GM21825 (cell line): Measurements from ENCODE around the gene RPS6KA2.
"Not testable (repeated sequence)": the region's sequence is repeated elsewhere in the genome, so short reads cannot be mapped to it uniquely, and the experiment has no call there.

Source experiments
- ATAC-seq: cut with Tn5 transposase; IDR thresholded peaks from one replicate; pipeline ENCODE4 v1.9.1; 2021; ENCODE audit warnings: mild to moderate bottlenecking, moderate library complexity; ENCODE audit not compliant: unreplicated experiment

Gene RPS6KA2

GRCh38 chr6:166558156-166559005 lies 68.7 kb downstream of the RPS6KA2 start:
- no peak for ATAC-seq

DNA sequence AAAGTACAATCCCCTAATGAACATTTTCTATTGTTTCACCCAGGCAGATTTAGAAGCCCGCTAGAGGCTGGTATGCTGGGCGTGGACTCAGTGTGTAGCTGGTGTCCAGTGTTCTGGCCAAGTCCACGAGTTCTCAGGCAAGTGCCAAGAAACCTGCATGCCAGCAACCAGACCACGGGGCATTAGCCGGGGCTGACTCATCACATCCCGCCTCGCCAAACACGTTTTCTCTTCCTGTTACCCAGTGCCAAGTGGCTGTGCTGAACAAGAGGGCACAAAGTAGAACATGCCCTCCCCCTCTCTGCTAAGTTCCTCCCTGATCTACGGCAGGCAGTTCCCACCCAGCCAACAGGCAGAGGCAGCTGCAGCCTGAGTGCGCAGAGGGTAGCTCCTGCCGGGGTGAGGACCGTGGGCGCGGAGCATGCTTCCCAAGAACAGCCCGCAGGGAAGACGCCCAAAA lies 70.2 kb downstream of the RPS6KA2 start:
- ATAC-seq = no peak

- no peak for ATAC-seq
Observed at GRCh38 chr6:166556336-166556735, 70.7 kb downstream of the RPS6KA2 start.

DNA sequence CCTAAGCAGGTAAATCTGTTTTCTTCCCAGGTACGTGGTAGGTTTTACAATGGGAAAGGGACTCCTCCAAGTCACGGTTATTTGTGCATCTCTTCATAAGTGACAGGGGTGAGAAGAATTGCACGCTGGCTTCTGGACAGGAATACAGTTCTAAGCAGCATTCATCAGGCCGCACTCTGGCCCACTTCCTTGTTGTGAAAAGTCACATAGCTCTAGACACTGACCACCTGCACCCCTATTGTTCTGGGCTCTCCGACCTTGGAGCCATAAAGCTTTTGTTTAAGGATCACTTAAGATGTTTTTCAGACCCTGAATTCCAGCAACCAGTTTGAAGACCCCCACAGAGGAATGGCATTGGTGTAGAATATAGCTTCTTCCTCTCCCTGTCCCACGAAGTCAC lies 72.0 kb downstream of the RPS6KA2 start:
- ATAC-seq = no peak

GRCh38 chr6:166554316-166554715 lies 72.7 kb downstream of the RPS6KA2 start:
- no peak for ATAC-seq

DNA sequence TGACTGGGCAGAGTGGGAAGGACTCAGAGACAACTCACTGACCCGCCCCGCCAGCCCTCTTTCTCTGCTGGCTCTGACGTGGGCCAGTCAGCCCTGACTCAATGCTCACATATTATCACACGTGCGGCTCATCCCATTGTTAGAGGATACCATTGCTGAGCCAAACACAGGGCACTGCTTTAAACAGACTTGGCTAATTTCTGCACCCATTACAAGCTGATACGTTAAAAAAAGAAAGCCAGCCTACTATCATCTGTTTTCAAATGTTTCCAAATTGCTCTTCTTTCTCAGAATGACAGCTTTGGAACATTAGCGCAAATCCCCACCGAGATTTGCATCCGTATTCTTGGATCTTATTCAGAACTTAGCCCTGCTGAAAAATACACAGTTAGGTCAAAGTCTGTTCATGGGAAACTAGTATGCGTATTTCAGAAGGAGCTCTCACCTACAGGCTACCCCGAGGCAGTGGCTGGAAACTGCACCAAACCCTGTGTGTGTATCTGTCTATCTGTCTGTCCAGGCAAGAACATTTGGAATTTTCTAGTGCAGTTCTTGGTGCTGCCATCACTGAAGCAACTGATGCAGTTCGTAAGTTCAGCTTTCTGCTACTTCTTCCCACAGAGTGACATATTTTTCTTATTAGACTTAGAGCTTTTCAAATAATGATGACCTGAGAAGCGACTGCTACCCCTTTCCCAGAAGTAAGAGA lies 73.3 kb downstream of the RPS6KA2 start:
- ATAC-seq = no peak

- no peak for ATAC-seq
Observed at GRCh38 chr6:166552600-166552999, 74.5 kb downstream of the RPS6KA2 start.

- no peak for ATAC-seq
Observed at GRCh38 chr6:166551754-166552495, 75.1 kb downstream of the RPS6KA2 start.

- ATAC-seq = no peak
Observed at GRCh38 chr6:166546653-166547052, 80.4 kb downstream of the RPS6KA2 start.

DNA sequence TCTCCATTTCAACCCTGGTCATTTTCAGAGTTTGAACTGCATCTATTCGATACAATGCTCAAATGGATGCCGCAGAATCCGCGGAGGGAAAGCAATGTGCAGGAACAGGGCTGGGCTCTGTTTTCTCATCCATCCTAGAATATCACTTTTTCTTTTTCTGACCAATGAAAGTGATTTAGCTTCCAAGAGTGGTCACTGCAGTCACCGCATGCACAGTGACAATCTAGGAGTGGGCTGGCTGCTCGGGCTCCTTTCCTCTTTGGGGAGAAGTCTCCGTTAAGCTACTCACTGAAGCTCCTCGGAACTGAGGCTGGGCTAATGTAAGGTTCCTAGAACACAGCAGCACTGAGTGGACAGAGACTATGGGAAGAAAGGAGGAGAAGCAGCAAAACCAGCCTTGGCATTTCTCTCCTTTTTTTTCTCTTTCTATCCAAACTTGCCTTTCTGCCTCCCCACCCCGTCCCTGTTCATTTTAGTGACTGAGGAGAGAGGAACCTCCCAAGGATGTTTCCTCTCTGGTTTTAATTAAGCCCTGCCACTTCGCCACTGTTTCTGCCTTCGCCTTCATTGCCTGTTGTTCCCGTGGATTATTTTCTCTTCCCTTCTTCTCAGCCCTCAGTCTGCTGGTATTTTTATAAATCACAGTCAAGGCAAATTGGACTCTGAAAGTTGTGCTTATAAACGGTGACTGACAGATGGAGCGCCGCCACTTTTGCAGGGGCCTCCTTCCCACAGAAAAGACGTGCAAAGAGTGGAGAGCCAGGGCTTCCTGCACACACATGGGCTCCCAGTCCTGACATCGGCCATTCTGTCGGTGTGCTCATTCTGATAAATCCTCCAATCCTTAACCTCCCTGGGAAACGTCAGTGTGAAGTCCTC lies 81.7 kb downstream of the RPS6KA2 start:
- ATAC-seq = no peak

DNA sequence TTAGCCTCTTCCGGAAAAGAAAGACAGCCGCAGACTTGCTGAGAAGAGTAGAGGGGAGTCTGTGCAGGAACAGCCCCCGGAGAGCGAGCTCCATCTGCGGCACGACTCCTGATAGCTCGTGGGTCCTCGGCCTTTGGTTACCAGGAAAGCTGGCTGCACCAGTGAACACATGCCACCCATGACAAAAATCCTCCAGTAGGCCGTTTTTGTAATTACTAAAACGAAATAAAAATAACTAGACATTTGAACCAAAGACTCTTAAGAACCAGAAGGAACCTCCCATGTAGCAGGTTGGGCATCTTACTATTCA lies 82.8 kb downstream of the RPS6KA2 start:
- ATAC-seq = no peak

- ATAC-seq = no peak
Observed at GRCh38 chr6:166543603-166544295, 83.3 kb downstream of the RPS6KA2 start.

- no peak for ATAC-seq
Observed at GRCh38 chr6:166542580-166542912, 84.5 kb downstream of the RPS6KA2 start.

- no peak for ATAC-seq
Observed at GRCh38 chr6:166541876-166542579, 85.0 kb downstream of the RPS6KA2 start.

DNA sequence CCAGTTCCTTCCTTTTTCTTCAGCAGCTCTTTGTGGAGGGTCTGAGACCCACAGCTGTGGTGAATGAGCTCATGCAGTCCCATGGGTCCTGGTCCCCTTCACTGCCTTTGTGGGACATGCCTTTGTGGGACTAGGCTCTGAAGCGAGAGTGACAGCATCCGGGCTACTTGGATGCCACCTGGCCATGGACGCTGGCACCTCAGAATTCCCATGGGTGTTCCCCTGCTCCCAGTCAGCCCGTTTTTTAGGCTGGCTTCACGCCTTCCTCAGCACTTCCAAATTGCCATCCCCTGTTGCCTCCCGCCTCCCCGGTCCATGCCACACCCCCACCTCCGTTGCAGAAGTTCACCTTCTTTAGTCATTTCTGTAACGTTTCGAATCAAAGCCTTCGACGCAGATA lies 85.7 kb downstream of the RPS6KA2 start:
- peak; percentile 27 for ATAC-seq

GRCh38 chr6:166540631-166541331 lies 86.3 kb downstream of the RPS6KA2 start:
- ATAC-seq = peak; percentile 91

DNA sequence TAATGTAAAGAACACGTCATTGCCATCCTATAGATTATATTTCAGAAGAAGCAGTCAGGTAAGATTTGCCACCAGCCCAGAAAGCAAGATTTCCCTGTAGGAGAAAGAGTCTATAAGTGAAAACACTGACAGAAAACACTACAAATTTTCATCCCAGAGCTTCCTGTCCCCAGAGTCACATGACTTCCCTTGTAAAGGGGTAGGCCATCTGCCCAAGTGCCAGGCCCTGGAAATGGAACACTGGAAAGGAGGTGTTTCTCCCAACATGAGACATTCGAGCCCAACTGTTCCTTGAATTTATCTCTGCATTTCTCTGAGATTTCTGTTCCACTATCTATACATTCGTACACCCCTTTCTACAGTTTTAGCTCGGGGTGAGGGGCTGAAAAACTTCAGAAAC lies 87.5 kb downstream of the RPS6KA2 start:
- no peak for ATAC-seq

DNA sequence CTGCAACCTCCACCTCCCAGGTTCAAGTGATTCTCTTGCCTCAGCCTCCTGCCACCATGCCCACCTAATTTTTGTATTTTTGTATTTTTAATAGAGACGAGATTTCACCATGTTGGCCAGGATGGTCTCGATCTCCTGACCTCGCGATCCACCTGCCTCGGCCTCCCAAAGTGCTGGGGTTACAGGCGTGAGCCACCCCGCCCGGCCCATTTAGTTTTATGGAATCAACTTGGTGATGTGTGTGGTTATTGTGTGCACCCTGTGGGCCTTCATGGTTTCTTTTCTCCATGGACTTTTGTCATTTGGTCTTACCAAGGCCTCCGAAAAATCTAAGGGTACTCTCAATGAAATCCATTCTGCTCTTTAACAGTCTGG lies 88.1 kb downstream of the RPS6KA2 start:
- not testable (repeated sequence) for ATAC-seq
